Activated CD4-positive, alpha-beta T cell treated with anti-CD3 and anti-CD28 coated beads for 24 hours (primary cell): ENCODE results near the gene PPP1R37.
A peak's percentile ranks its signal among the peaks of the same experiment; 100 is the strongest.

Experiments
- DNase-seq, 2 donors: peaks; one replicate each; pipeline ENCODE4 v3.0.0-alpha.2; 2020; ENCODE audit warnings: low read depth in 2 of 2

The PPP1R37 gene

GRCh38 chr19:45092747-45093678 lies at the start of gene PPP1R37:
PPP1R37 (plus strand) TSS chr19:45093179; CDS start chr19:45093326, 147 bp downstream.
- DNase-seq: peak; percentile 83 to 89

- DNase-seq: no peak
These were observed 47.2 kb upstream of the PPP1R37 start for GRCh38 chr19:45045671-45046353.

- DNase-seq: no peak
These were observed 46.6 kb upstream of the PPP1R37 start for GRCh38 chr19:45046355-45046754.

- DNase-seq: no peak
These were observed 45.7 kb upstream of the PPP1R37 start for GRCh38 chr19:45047188-45047797.

- no peak for DNase-seq
These were observed 43.8 kb upstream of the PPP1R37 start for GRCh38 chr19:45049073-45049736.

- no peak for DNase-seq
These were observed 42.9 kb upstream of the PPP1R37 start for GRCh38 chr19:45050036-45050435.

- DNase-seq: no peak
These were observed 40.9 kb upstream of the PPP1R37 start for GRCh38 chr19:45051929-45052579.

- no peak for DNase-seq
These were observed 36.1 kb upstream of the PPP1R37 start for GRCh38 chr19:45056831-45057230.

- no peak for DNase-seq
These were observed 35.5 kb upstream of the PPP1R37 start for GRCh38 chr19:45057444-45057843.

GRCh38 chr19:45058622-45059159 lies 34.3 kb upstream of the PPP1R37 start:
- no peak for DNase-seq

- peak; percentile 79 to 84 for DNase-seq
These were observed 33.6 kb upstream of the PPP1R37 start for GRCh38 chr19:45059258-45059965.

- DNase-seq: no peak
These were observed 31.0 kb upstream of the PPP1R37 start for GRCh38 chr19:45061965-45062364.

GRCh38 chr19:45063851-45064801 lies 28.9 kb upstream of the PPP1R37 start:
- no peak for DNase-seq

GRCh38 chr19:45066921-45067661 lies 25.9 kb upstream of the PPP1R37 start:
- no peak for DNase-seq

GRCh38 chr19:45068041-45068440 lies 24.9 kb upstream of the PPP1R37 start:
- no peak for DNase-seq

GRCh38 chr19:45069056-45069455 lies 23.9 kb upstream of the PPP1R37 start:
- no peak for DNase-seq

- no peak for DNase-seq
These were observed 22.8 kb upstream of the PPP1R37 start for GRCh38 chr19:45070214-45070613.

GRCh38 chr19:45070861-45071544 lies 22.0 kb upstream of the PPP1R37 start:
- no peak for DNase-seq
